Ovary (tissue), 3 donors: Measurements from ENCODE around the gene FMNL2.

Source experiments
- CTCF ChIP-seq, 3 donors: fragments of 450-650 bp in 2 of 3; fragments of 200-600 bp in 1 of 3; IDR thresholded peaks; one replicate each; pipeline versions ENCODE4 v1.5.1 to v1.8.0; 2016 to 2022; ENCODE audit warnings: antibody characterized with exemption in 3 of 3, mild to moderate bottlenecking in 1 of 3
- EP300 ChIP-seq: sonication (generic); formaldehyde crosslinking; IDR thresholded peaks from one replicate; pipeline ENCODE4 v1.6.1; 2017; ENCODE audit warnings: antibody characterized with exemption
- POLR2A ChIP-seq: fragments of 450-650 bp; IDR thresholded peaks from one replicate; pipeline ENCODE4 v1.6.1; 2017; ENCODE audit warnings: antibody characterized with exemption, mild to moderate bottlenecking, moderate library complexity
- donor health status: DM: no; HTN: no; CAD: no.

- TF ChIP-seq CTCF (IDR thresholded peaks at IDR 0.05) = no peak
- TF ChIP-seq POLR2A = no peak
- no peak for TF ChIP-seq EP300
Observed at GRCh38 chr2:152523091-152523490, 188.1 kb downstream of the FMNL2 start.
